HepG2 (cell line): ENCODE measurements around the gene ASTN2. TPM values are rescaled to one million over a fixed set of nuclear protein-coding genes. Genes with fewer than 3 reads are reported as not detected.

ENCODE experiments used
- ATAC-seq: fragments of 200-7000 bp; cut with Tn5 transposase; 3 replicates; pipeline ENCODE4 v1.9.1; 2020; ENCODE audit warnings: mild to moderate bottlenecking, moderate library complexity
- BruUV-seq: library from RNA; stranded (reverse); fragments of 400-500 nt; replicated peaks from 2 replicates; lab custom pipeline; 2021; lab: Mats Ljungman, UMichigan
- CTCF ChIA-PET: fragments of 300-600 bp; formaldehyde crosslinking; extraction: SDS; loops from one replicate; lab custom pipeline; 2021; ENCODE audit warnings: low total read pairs, inconsistent platforms, low intra/inter-chr PET ratio; lab: Yijun Ruan, JAX
- POLR2A ChIA-PET: fragments of 350-600 bp; sonication (Branson Sonifier 250); formaldehyde crosslinking; loops from one replicate; lab custom pipeline; 2020; ENCODE audit warnings: antibody characterized with exemption, inconsistent platforms; lab: Yijun Ruan, JAX
- DNase-seq: peaks from one replicate; pipeline ENCODE4 v3.0.0-alpha.2; 2015; ENCODE audit warnings: low spot score
- FAIRE-seq: peaks from 3 replicates; lab custom pipeline; 2011; peaks lifted over from hg19 to GRCh38; lab: Jason Lieb, UNC
- H2AFZ ChIP-seq: one replicate; pipeline ENCODE4 v1.6.1; 2011; ENCODE audit warnings: low read length, inconsistent platforms
- H3K27ac ChIP-seq: fragments of 300-600 bp; 3 replicates; pipeline ENCODE4 v1.8.0; 2011; ENCODE audit warnings: mixed run types, mild to moderate bottlenecking, mixed read lengths, low read length, inconsistent platforms; ENCODE audit not compliant: insufficient read depth; ENCODE audit errors: extremely low read length
- H3K27me3 ChIP-seq, 2 experiments: fragments of 200-600 bp in 1 of 2; 2 replicates in 1 of 2; 3 replicates in 1 of 2; pipeline versions ENCODE4 v1.6.0 to v1.8.0; 2011; ENCODE audit warnings: low read length in 2 of 2, mild to moderate bottlenecking in 2 of 2, moderate library complexity in 2 of 2, inconsistent platforms in 1 of 2; ENCODE audit not compliant: insufficient read depth in 2 of 2, control insufficient read depth in 1 of 2
- H3K36me3 ChIP-seq, 2 experiments: fragments of 200-600 bp in 1 of 2; replicated peaks in 1 of 2; 2 replicates in 1 of 2; 3 replicates in 1 of 2; pipeline versions ENCODE4 v1.5.1 to v1.8.0; 2011; ENCODE audit warnings: low read length in 2 of 2, inconsistent platforms in 1 of 2; ENCODE audit not compliant: insufficient read depth in 2 of 2, control insufficient read depth in 1 of 2
- H3K4me1 ChIP-seq: 2 replicates; pipeline ENCODE4 v1.5.1; 2012; ENCODE audit warnings: low read length, inconsistent platforms; ENCODE audit not compliant: insufficient read depth
- H3K4me2 ChIP-seq: 2 replicates; pipeline ENCODE4 v1.6.0; 2011; ENCODE audit warnings: low read depth, low read length, inconsistent platforms
- H3K4me3 ChIP-seq, 3 experiments: fragments of 200-600 bp in 1 of 3; sonication (generic), shearing (Covaris generic) in 1 of 3; replicated peaks in 1 of 3; 2 replicates each; pipeline ENCODE4 v1.5.1; 2011 to 2016; ENCODE audit warnings: low read length in 3 of 3, inconsistent platforms in 2 of 3, low read depth in 2 of 3, mild to moderate bottlenecking in 2 of 3, control low read depth in 1 of 3, mixed read lengths in 1 of 3; ENCODE audit not compliant: insufficient read depth in 1 of 3
- H3K79me2 ChIP-seq: one replicate; pipeline ENCODE4 v1.6.1; 2011; ENCODE audit warnings: low read length, inconsistent platforms; ENCODE audit not compliant: insufficient read depth
- H3K9ac ChIP-seq: 2 replicates; pipeline ENCODE4 v1.6.0; 2011; ENCODE audit warnings: mild to moderate bottlenecking, low read depth, low read length, inconsistent platforms; ENCODE audit not compliant: insufficient read depth
- H3K9me3 ChIP-seq: 2 replicates; pipeline ENCODE4 v1.5.1; 2012; ENCODE audit warnings: mild to moderate bottlenecking, low read length
- H4K20me1 ChIP-seq: 2 replicates; pipeline ENCODE4 v1.6.0; 2011; ENCODE audit warnings: inconsistent platforms, mild to moderate bottlenecking, low read length, moderate library complexity; ENCODE audit not compliant: insufficient read depth
- BCL3 ChIP-seq: sonication (generic); formaldehyde crosslinking; IDR thresholded peaks from 2 replicates; pipeline ENCODE4 v1.5.1; 2020; ENCODE audit warnings: mild to moderate bottlenecking, missing genetic modification reagents, moderate library complexity
- GTF2F1 ChIP-seq: fragments of 150-350 bp; IDR thresholded peaks from 2 replicates; pipeline ENCODE4 v1.6.1; 2014; ENCODE audit warnings: low read length
- HNRNPUL1 ChIP-seq: fragments of 200-400 bp; formaldehyde crosslinking; IDR thresholded peaks from 2 replicates; pipeline ENCODE4 v1.6.1; 2017; ENCODE audit warnings: low read depth, mild to moderate bottlenecking, low read length, moderate library complexity
- MATR3 ChIP-seq: sonication (generic); formaldehyde crosslinking; IDR thresholded peaks from 2 replicates; pipeline ENCODE4 v1.4.0; 2020; ENCODE audit warnings: missing genetic modification reagents
- NFIB ChIP-seq: sonication (generic); formaldehyde crosslinking; IDR thresholded peaks from 2 replicates; pipeline ENCODE4 v1.9.0; 2021; ENCODE audit warnings: missing genetic modification reagents, mild to moderate bottlenecking, borderline replicate concordance
- PPARG ChIP-seq: conservative IDR thresholded peaks from 2 replicates; pipeline ENCODE4 v1.6.1; 2016; ENCODE audit warnings: missing biosample characterization, missing genetic modification reagents
- SNRNP70 ChIP-seq: fragments of 200-400 bp; formaldehyde crosslinking; IDR thresholded peaks from 2 replicates; pipeline ENCODE4 v1.6.1; 2017; ENCODE audit warnings: mild to moderate bottlenecking, low read depth, low read length, moderate library complexity
- SOX13 ChIP-seq, 3 experiments: fragments of 450-650 bp in 1 of 3; sonication (generic) in 1 of 3; formaldehyde crosslinking in 1 of 3; IDR thresholded peaks in 2 of 3; conservative IDR thresholded peaks in 1 of 3; 2 replicates each; pipeline versions ENCODE4 v1.5.0 to v1.6.1; 2016 to 2020; ENCODE audit warnings: antibody characterized with exemption in 1 of 3, mild to moderate bottlenecking in 1 of 3, missing compliant biosample characterization in 1 of 3, missing genetic modification reagents in 1 of 3, moderate library complexity in 1 of 3
- SP1 ChIP-seq, 2 experiments: fragments of 450-650 bp in 1 of 2; sonication (generic) in 1 of 2; formaldehyde crosslinking in 1 of 2; IDR thresholded peaks; 2 replicates each; pipeline versions ENCODE4 v1.4.0 to v1.6.1; 2016 to 2020; ENCODE audit warnings: missing genetic modification reagents in 1 of 2
- TP53 ChIP-seq: sonication (generic); formaldehyde crosslinking; conservative IDR thresholded peaks from 2 replicates; pipeline ENCODE4 v1.4.0; 2020; ENCODE audit warnings: missing genetic modification reagents
- ZNF225 ChIP-seq: sonication (generic); formaldehyde crosslinking; IDR thresholded peaks from 2 replicates; pipeline ENCODE4 v1.4.0; 2020; ENCODE audit warnings: mild to moderate bottlenecking, missing genetic modification reagents
- ZNF274 ChIP-seq: sonication (generic); formaldehyde crosslinking; IDR thresholded peaks from 2 replicates; pipeline ENCODE4 v1.5.1; 2020; ENCODE audit warnings: mild to moderate bottlenecking, missing genetic modification reagents
- ZNF326 ChIP-seq: sonication (generic); formaldehyde crosslinking; IDR thresholded peaks from 2 replicates; pipeline ENCODE4 v1.4.0; 2020; ENCODE audit warnings: missing genetic modification reagents, borderline replicate concordance
- ZNF451 ChIP-seq: sonication (generic); formaldehyde crosslinking; IDR thresholded peaks from 2 replicates; pipeline ENCODE4 v1.5.0; 2020; ENCODE audit warnings: mild to moderate bottlenecking, missing genetic modification reagents
- ZNF558 ChIP-seq: sonication (generic); formaldehyde crosslinking; IDR thresholded peaks from 2 replicates; pipeline ENCODE4 v1.9.0; 2022; ENCODE audit warnings: mild to moderate bottlenecking, missing genetic modification reagents, borderline replicate concordance
- WGBS: methylation state at CpG from one replicate; pipeline ENCODE4 v1.1.6; 2017; ENCODE audit warnings: low lambda C conversion rate; 5-methylcytosine and 5-hydroxymethylcytosine counted together
- in situ Hi-C: cut with HindIII; loops from 2 replicates; pipeline ENCODE4 v1.10.0; 2017; ENCODE audit warnings: low pct_unique_long_range_greater_than_20kb; ENCODE audit not compliant: extremely low pct_ligation_motif_present
- intact Hi-C: fragments of 100-400 bp; cut with micrococcal nuclease; formaldehyde crosslinking; loops from one replicate; pipeline ENCODE4 v1.10.0; 2022; ENCODE audit not compliant: unreplicated experiment
- polyA plus RNA-seq, 8 experiments: library from polyadenylated mRNA; depleted of rRNA in 3 of 8; stranded (reverse) in 7 of 8; unstranded in 1 of 8; fragments of >200 nt; fragmentation: Illumina TruSeq in 4 of 8; extraction: Trizol in 4 of 8; gene quantifications; 2 replicates each; pipeline versions ENCODE4 v1.2.1 to v1.2.3, GENCODE V29; 2011 to 2016; ENCODE audit warnings: low read depth in 4 of 8, missing spikeins in 1 of 8, mixed read lengths in 1 of 8; ENCODE audit not compliant: insufficient read depth in 1 of 8
- total RNA-seq, 5 experiments: library from RNA; depleted of rRNA; stranded (reverse); fragments of >200 nt; fragmentation: Illumina TruSeq; extraction: Trizol; gene quantifications; 2 replicates each; pipeline ENCODE4 v1.2.3, GENCODE V29; 2016; ENCODE audit warnings: low read depth in 1 of 5
- TF ChIP-seq, protein P1 (sequence below): sonication (generic); formaldehyde crosslinking; IDR thresholded peaks from 2 replicates; pipeline ENCODE4 v1.4.0; 2020; ENCODE audit warnings: missing genetic modification reagents
- TF ChIP-seq, protein P2 (sequence below): sonication (generic); formaldehyde crosslinking; IDR thresholded peaks from 2 replicates; pipeline ENCODE4 v1.8.0; 2022; ENCODE audit warnings: missing genetic modification reagents, mild to moderate bottlenecking, inconsistent platforms, borderline replicate concordance

ASTN2 gene
- total and polyA plus RNA-seq, 2 of the 13 experiments (the other 11 are each of a cell fraction or from before 2014, with no cell fraction given) = 5.2 to 13.5 TPM

- TF ChIP-seq ZNF451 (CRISPR knock-in tag) (no peak), ZNF558 (CRISPR knock-in tag) (no peak)
These were observed 136.3 kb downstream of the ASTN2 start (continued) for GRCh38 chr9:117278471-117279035.

DNA sequence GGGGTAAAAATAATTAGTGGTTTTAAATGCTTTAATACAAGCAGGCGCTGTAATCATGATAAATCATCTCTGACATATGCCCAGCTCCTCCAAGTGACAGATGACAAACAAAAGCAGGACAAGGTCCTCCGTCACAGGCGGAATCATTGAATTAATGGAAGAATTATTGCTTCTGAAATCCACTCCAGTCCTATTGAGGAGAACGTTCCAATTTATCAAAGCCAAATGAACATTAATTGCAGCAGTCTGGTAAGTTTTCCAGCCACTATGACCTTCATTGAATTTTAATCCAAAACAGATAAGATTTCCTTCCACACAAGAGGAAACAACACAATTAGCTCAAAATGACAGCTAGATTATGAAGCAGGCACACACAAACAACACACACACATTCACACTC is 136.8 kb downstream of the ASTN2 start:
- CTCF ChIA-PET = no interaction called here
- Histone ChIP-seq H3K27me3 (no peaks in the 10 kb centered on the region), H3K36me3 (no peaks in the 10 kb centered on the region), H3K79me2 (no peaks in the 10 kb centered on the region), H4K20me1 (no peaks in the 10 kb centered on the region), H3K4me2 (no peak overlapping the region), H3K9me3 (no peaks in the 10 kb centered on the region), H3K27ac (no peak overlapping the region), H3K9ac (no peak overlapping the region), H3K4me3 (no peak overlapping the region), H3K4me1 (no peaks in the 10 kb centered on the region), H2AFZ (no peak overlapping the region)
- POLR2A ChIA-PET = no interaction called here
- FAIRE-seq (no peak), ATAC-seq (no peak), DNase-seq (no peak)
- intact Hi-C loops = no loop called here
- in situ Hi-C loops = no loop called here
- WGBS = 18% methylated on average over 4 of the region's 4 CpGs
- no TSS peak for BruUV-seq
- no peak for TF ChIP-seq SP1 (IDR thresholded peaks at IDR 0.05)
- no peak for TF ChIP-seq SP1 (CRISPR knock-in tag; IDR thresholded peaks at IDR 0.05)
- TF ChIP-seq HNRNPUL1 = no peak
- no peak for TF ChIP-seq SNRNP70
- no peak for TF ChIP-seq NFIB (CRISPR knock-in tag)
- TF ChIP-seq, protein P1, sequence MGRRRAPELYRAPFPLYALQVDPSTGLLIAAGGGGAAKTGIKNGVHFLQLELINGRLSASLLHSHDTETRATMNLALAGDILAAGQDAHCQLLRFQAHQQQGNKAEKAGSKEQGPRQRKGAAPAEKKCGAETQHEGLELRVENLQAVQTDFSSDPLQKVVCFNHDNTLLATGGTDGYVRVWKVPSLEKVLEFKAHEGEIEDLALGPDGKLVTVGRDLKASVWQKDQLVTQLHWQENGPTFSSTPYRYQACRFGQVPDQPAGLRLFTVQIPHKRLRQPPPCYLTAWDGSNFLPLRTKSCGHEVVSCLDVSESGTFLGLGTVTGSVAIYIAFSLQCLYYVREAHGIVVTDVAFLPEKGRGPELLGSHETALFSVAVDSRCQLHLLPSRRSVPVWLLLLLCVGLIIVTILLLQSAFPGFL (CRISPR knock-in tag) = no peak
- no peak for TF ChIP-seq ZNF326 (CRISPR knock-in tag)
- TF ChIP-seq, protein P2, sequence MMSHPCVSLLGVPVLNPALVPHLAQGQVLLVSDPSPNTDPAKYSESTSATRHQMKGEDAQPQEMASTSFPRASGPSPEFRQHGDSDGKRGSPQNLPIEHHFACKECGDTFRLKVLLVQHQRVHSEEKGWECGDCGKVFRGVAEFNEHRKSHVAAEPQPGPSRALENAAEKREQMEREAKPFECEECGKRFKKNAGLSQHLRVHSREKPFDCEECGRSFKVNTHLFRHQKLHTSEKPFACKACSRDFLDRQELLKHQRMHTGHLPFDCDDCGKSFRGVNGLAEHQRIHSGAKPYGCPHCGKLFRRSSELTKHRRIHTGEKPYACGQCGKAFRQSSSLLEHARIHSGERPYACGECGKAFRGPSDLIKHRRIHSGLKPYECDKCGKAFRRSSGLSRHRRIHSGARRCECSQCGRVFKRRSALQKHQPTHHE (CRISPR knock-in tag) = no peak
- TF ChIP-seq GTF2F1 = no peak
- TF ChIP-seq MATR3 = no peak
- no peak for TF ChIP-seq TP53
- TF ChIP-seq SOX13 (IDR thresholded peaks at IDR 0.05) = no peak
- no peak for TF ChIP-seq SOX13 (CRISPR knock-in tag; conservative IDR thresholded peaks at IDR 0.05 in 1 of 2, IDR thresholded peaks at IDR 0.05 in 1 of 2)
- no peak for TF ChIP-seq PPARG (CRISPR knock-in tag)
- no peak for TF ChIP-seq ZNF225 (CRISPR knock-in tag)
- TF ChIP-seq BCL3 = no peak
- no peak for TF ChIP-seq ZNF274 (CRISPR knock-in tag)
